Measurements from ENCODE around the gene ECHDC3.

The ECHDC3 gene

GRCh38 chr10:11716686-11717085 lies 25.5 kb upstream of the ECHDC3 start:
- H3K27me3 ChIP-seq (ENCODE audit: control insufficient read depth, low read length): no peaks in the 10 kb centered on the region
- no peaks in the 10 kb centered on the region for H3F3A ChIP-seq (ENCODE audit: control insufficient read depth, insufficient read depth)

GRCh38 chr10:11719496-11720259 lies 22.5 kb upstream of the ECHDC3 start:
- Histone ChIP-seq H3K27me3 (ENCODE audit: control insufficient read depth, low read length) (no peaks in the 10 kb centered on the region), H3K4me3 (ENCODE audit: low read length) (no peak overlapping the region), H3F3A (ENCODE audit: control insufficient read depth, insufficient read depth) (no peaks in the 10 kb centered on the region), H4K20me1 (ENCODE audit: control insufficient read depth, insufficient read depth, low read depth, low read length) (no peaks in the 10 kb centered on the region), H3K4me1 (ENCODE audit: control insufficient read depth, low read length) (peaks cover 23% of the 10 kb centered on the region; the same call in 1 of the 2 replicates), H3K9me3 (ENCODE audit: control insufficient read depth, insufficient read depth, low read length) (no peaks in the 10 kb centered on the region), H3K4me2 (ENCODE audit: low read length) (no peak overlapping the region), H3K27ac (ENCODE audit: low read depth, low read length) (no peak overlapping the region), H3K79me2 (ENCODE audit: control insufficient read depth, low read length) (no peaks in the 10 kb centered on the region), H3K9me2 (replicated peaks; ENCODE audit: control insufficient read depth, low read length) (no peaks in the 10 kb centered on the region), H3K36me3 (ENCODE audit: control insufficient read depth, low read length) (no peaks in the 10 kb centered on the region)
- TF ChIP-seq EZH2phosphoT487 (IDR thresholded peaks at IDR 0.05; ENCODE audit: borderline replicate concordance, low read length): no peak

More at GRCh38 chr10:11716686-11717085, 25.5 kb upstream of the ECHDC3 start:
- Histone ChIP-seq H3K4me3 (ENCODE audit: low read length) (no peak overlapping the region), H3K36me3 (ENCODE audit: control insufficient read depth, low read length) (no peaks in the 10 kb centered on the region), H3K9me3 (ENCODE audit: control insufficient read depth, insufficient read depth, low read length) (no peaks in the 10 kb centered on the region), H3K4me2 (ENCODE audit: low read length) (no peak overlapping the region), H3K27ac (ENCODE audit: low read depth, low read length) (no peak overlapping the region), H4K20me1 (ENCODE audit: control insufficient read depth, insufficient read depth, low read depth, low read length) (no peaks in the 10 kb centered on the region), H3K79me2 (ENCODE audit: control insufficient read depth, low read length) (no peaks in the 10 kb centered on the region), H3K4me1 (ENCODE audit: control insufficient read depth, low read length) (peaks cover 20% of the 10 kb centered on the region; the same call in 1 of the 2 replicates), H3K9me2 (replicated peaks; ENCODE audit: control insufficient read depth, low read length) (no peaks in the 10 kb centered on the region)
- TF ChIP-seq CTCF (IDR thresholded peaks at IDR 0.05; ENCODE audit: low read depth, low read length, poor library complexity, severe bottlenecking) (no peak), EZH2phosphoT487 (IDR thresholded peaks at IDR 0.05; ENCODE audit: borderline replicate concordance, low read length) (no peak)

GRCh38 chr10:11720260-11720741 lies 21.9 kb upstream of the ECHDC3 start:
- TF ChIP-seq CTCF (IDR thresholded peaks at IDR 0.05; ENCODE audit: low read depth, low read length, poor library complexity, severe bottlenecking) (no peak), EZH2phosphoT487 (IDR thresholded peaks at IDR 0.05; ENCODE audit: borderline replicate concordance, low read length) (no peak)
- no peak overlapping the region for H3K27ac ChIP-seq (ENCODE audit: low read depth, low read length)

GRCh38 chr10:11721806-11722205 lies 20.4 kb upstream of the ECHDC3 start:
- Histone ChIP-seq H3K27me3 (ENCODE audit: control insufficient read depth, low read length) (no peaks in the 10 kb centered on the region), H3K4me3 (ENCODE audit: low read length) (no peak overlapping the region), H3K4me1 (ENCODE audit: control insufficient read depth, low read length) (peaks cover 31% of the 10 kb centered on the region), H3K4me2 (ENCODE audit: low read length) (no peak overlapping the region), H3K9me3 (ENCODE audit: control insufficient read depth, insufficient read depth, low read length) (no peaks in the 10 kb centered on the region), H3K9me2 (replicated peaks; ENCODE audit: control insufficient read depth, low read length) (no peaks in the 10 kb centered on the region), H4K20me1 (ENCODE audit: control insufficient read depth, insufficient read depth, low read depth, low read length) (no peaks in the 10 kb centered on the region), H3K27ac (ENCODE audit: low read depth, low read length) (no peak overlapping the region), H3F3A (ENCODE audit: control insufficient read depth, insufficient read depth) (no peaks in the 10 kb centered on the region), H3K79me2 (ENCODE audit: control insufficient read depth, low read length) (no peaks in the 10 kb centered on the region), H3K36me3 (ENCODE audit: control insufficient read depth, low read length) (no peaks in the 10 kb centered on the region)
- TF ChIP-seq EZH2phosphoT487 (IDR thresholded peaks at IDR 0.05; ENCODE audit: borderline replicate concordance, low read length): no peak
- TF ChIP-seq CTCF (IDR thresholded peaks at IDR 0.05; ENCODE audit: low read depth, low read length, poor library complexity, severe bottlenecking): no peak

More at GRCh38 chr10:11720260-11720741, 21.9 kb upstream of the ECHDC3 start:
- no peak overlapping the region for H3K4me3 ChIP-seq (ENCODE audit: low read length)
- H4K20me1 ChIP-seq (ENCODE audit: control insufficient read depth, insufficient read depth, low read depth, low read length): no peaks in the 10 kb centered on the region
- no peaks in the 10 kb centered on the region for H3K9me3 ChIP-seq (ENCODE audit: control insufficient read depth, insufficient read depth, low read length)
- H3K27me3 ChIP-seq (ENCODE audit: control insufficient read depth, low read length): no peaks in the 10 kb centered on the region
- no peaks in the 10 kb centered on the region for H3K9me2 ChIP-seq (replicated peaks; ENCODE audit: control insufficient read depth, low read length)
- H3K79me2 ChIP-seq (ENCODE audit: control insufficient read depth, low read length): no peaks in the 10 kb centered on the region
- H3F3A ChIP-seq (ENCODE audit: control insufficient read depth, insufficient read depth): no peaks in the 10 kb centered on the region
- H3K4me2 ChIP-seq (ENCODE audit: low read length): no peak overlapping the region
- H3K4me1 ChIP-seq (ENCODE audit: control insufficient read depth, low read length): peaks cover 28% of the 10 kb centered on the region
- H3K36me3 ChIP-seq (ENCODE audit: control insufficient read depth, low read length): no peaks in the 10 kb centered on the region
